Choroid plexus epithelial cell (primary cell): ENCODE data around the gene SPPL3.

Experiments
- DNase-seq: peaks from one replicate; pipeline ENCODE4 v3.0.0-alpha.2; 2010; ENCODE audit warnings: low read depth
- H3K4me3 ChIP-seq: 2 replicates; pipeline ENCODE4 v1.5.1; 2011; ENCODE audit warnings: low read depth, mild to moderate bottlenecking, control low read depth, low read length, moderate library complexity
- CTCF ChIP-seq: conservative IDR thresholded peaks from 2 replicates; pipeline ENCODE4 v1.5.1; 2011; ENCODE audit warnings: low read depth, mild to moderate bottlenecking, control low read depth, inconsistent platforms, low read length, moderate library complexity

Gene SPPL3

GRCh38 chr12:120725659-120726509 lies 178.3 kb downstream of the SPPL3 start, which contains the start of gene ACADS:
TSS of gene ACADS (plus strand) at chr12:120725826. CDS start at chr12:120725886, 60 bp downstream.
- peak within 1 kb of the TSS; percentile 74 for H3K4me3 ChIP-seq
- DNase-seq, result peak; percentile 81
- no peak for TF ChIP-seq CTCF

- no peak for TF ChIP-seq CTCF
- H3K4me3 ChIP-seq, result peak overlapping the region; percentile 74
- DNase-seq, result no peak
Observed at GRCh38 chr12:120725151-120725658, 179.0 kb downstream of the SPPL3 start.

- no peak for TF ChIP-seq CTCF
- no peak for DNase-seq
- H3K4me3 ChIP-seq, result no peak overlapping the region
Observed at GRCh38 chr12:120724720-120725119, 179.4 kb downstream of the SPPL3 start.

- no peak overlapping the region for H3K4me3 ChIP-seq
- DNase-seq, result no peak
- TF ChIP-seq CTCF, result no peak
Observed at GRCh38 chr12:120722784-120723183, 181.4 kb downstream of the SPPL3 start.

- DNase-seq, result no peak
- TF ChIP-seq CTCF, result no peak
- no peak overlapping the region for H3K4me3 ChIP-seq
Observed at GRCh38 chr12:120721866-120722265, 182.3 kb downstream of the SPPL3 start.

GRCh38 chr12:120720987-120721801 lies 183.0 kb downstream of the SPPL3 start:
- TF ChIP-seq CTCF, result no peak

More at GRCh38 chr12:120720987-120721801, 183.0 kb downstream of the SPPL3 start:
- H3K4me3 ChIP-seq, result no peak overlapping the region
- no peak for DNase-seq
